Neuronal stem cell (in vitro differentiated cells): ENCODE measurements around the gene ARMH3.

Experiments used
- DNase-seq: peaks from one replicate; pipeline ENCODE4 v3.0.0-alpha.2; 2013; ENCODE audit warnings: low spot score
- H2AFZ ChIP-seq: one replicate; pipeline ENCODE4 v1.6.1; 2013; ENCODE audit warnings: mild to moderate bottlenecking, low read length, inconsistent platforms
- H2AK5ac ChIP-seq: 2 replicates; pipeline ENCODE4 v1.6.1; 2013; ENCODE audit warnings: low read depth, mild to moderate bottlenecking, inconsistent platforms, low read length, moderate library complexity, mixed read lengths
- H2BK120ac ChIP-seq: 2 replicates; pipeline ENCODE4 v1.6.1; 2013; ENCODE audit warnings: low read depth, mild to moderate bottlenecking, inconsistent platforms, low read length, moderate library complexity, mixed read lengths
- H2BK12ac ChIP-seq: one replicate; pipeline ENCODE4 v1.6.1; 2013; ENCODE audit warnings: low read length, inconsistent platforms
- H2BK15ac ChIP-seq: 2 replicates; pipeline ENCODE4 v1.6.1; 2013; ENCODE audit warnings: mild to moderate bottlenecking, low read length, inconsistent platforms, mixed read lengths
- H2BK5ac ChIP-seq: one replicate; pipeline ENCODE4 v1.6.1; 2013; ENCODE audit warnings: inconsistent platforms, mild to moderate bottlenecking, low read length, moderate library complexity
- H3K14ac ChIP-seq: one replicate; pipeline ENCODE4 v1.6.1; 2013; ENCODE audit warnings: low read length, inconsistent platforms
- H3K18ac ChIP-seq: 2 replicates; pipeline ENCODE4 v1.6.1; 2013; ENCODE audit warnings: low read length, inconsistent platforms
- H3K23ac ChIP-seq: 2 replicates; pipeline ENCODE4 v1.6.1; 2013; ENCODE audit warnings: low read depth, mild to moderate bottlenecking, mixed read lengths, low read length, inconsistent platforms; ENCODE audit not compliant: poor library complexity
- H3K27ac ChIP-seq: replicated peaks from 3 replicates; pipeline ENCODE4 v1.5.1; 2013; ENCODE audit warnings: low read length, inconsistent platforms
- H3K27me3 ChIP-seq, 3 experiments: 2 replicates each; pipeline ENCODE4 v1.6.1; 2013; ENCODE audit warnings: low read length in 3 of 3, mild to moderate bottlenecking in 2 of 3, inconsistent platforms in 1 of 3, low read depth in 1 of 3, mixed read lengths in 1 of 3, moderate library complexity in 1 of 3; ENCODE audit not compliant: control insufficient read depth in 3 of 3, insufficient read depth in 3 of 3
- H3K36me3 ChIP-seq, 2 donors: replicated peaks in 1 of 2; 2 replicates each; pipeline ENCODE4 v1.6.1; 2013; ENCODE audit warnings: low read length in 2 of 2; ENCODE audit not compliant: control insufficient read depth in 2 of 2, insufficient read depth in 2 of 2
- H3K4ac ChIP-seq: 2 replicates; pipeline ENCODE4 v1.6.1; 2013; ENCODE audit warnings: inconsistent platforms, mild to moderate bottlenecking, low read length, moderate library complexity
- H3K4me1 ChIP-seq, 2 donors: 1 replicate in 1 of 2; 2 replicates in 1 of 2; pipeline ENCODE4 v1.6.1; 2013; ENCODE audit warnings: low read length in 2 of 2, low read depth in 1 of 2; ENCODE audit not compliant: control insufficient read depth in 2 of 2, insufficient read depth in 1 of 2
- H3K4me2 ChIP-seq: one replicate; pipeline ENCODE4 v1.6.1; 2013; ENCODE audit warnings: mild to moderate bottlenecking, low read length, inconsistent platforms; ENCODE audit not compliant: insufficient read depth, poor library complexity, severe bottlenecking
- H3K4me3 ChIP-seq, 2 donors: 2 replicates each; pipeline ENCODE4 v1.5.1; 2013; ENCODE audit warnings: low read length in 2 of 2, mild to moderate bottlenecking in 2 of 2, inconsistent platforms in 1 of 2, moderate library complexity in 1 of 2
- H3K79me1 ChIP-seq: one replicate; pipeline ENCODE4 v1.6.1; 2013; ENCODE audit warnings: low read depth, mild to moderate bottlenecking, inconsistent platforms, low read length, moderate library complexity
- H3K9ac ChIP-seq: one replicate; pipeline ENCODE4 v1.6.1; 2013; ENCODE audit warnings: mild to moderate bottlenecking, low read depth, low read length, inconsistent platforms; ENCODE audit not compliant: poor library complexity
- H3K9me3 ChIP-seq, 2 donors: replicated peaks in 1 of 2; 2 replicates each; pipeline versions ENCODE3 to v1.6.1; 2013; ENCODE audit warnings: low read length in 2 of 2, mild to moderate bottlenecking in 2 of 2, inconsistent platforms in 1 of 2, low read depth in 1 of 2, mixed read lengths in 1 of 2, moderate library complexity in 1 of 2; ENCODE audit not compliant: control insufficient read depth in 2 of 2, insufficient read depth in 1 of 2
- H4K8ac ChIP-seq: one replicate; pipeline ENCODE4 v1.6.1; 2013; ENCODE audit warnings: low read depth, mild to moderate bottlenecking, inconsistent platforms, low read length, moderate library complexity
- H4K91ac ChIP-seq: one replicate; pipeline ENCODE4 v1.6.1; 2013; ENCODE audit warnings: low read length, low read depth, mild to moderate bottlenecking, inconsistent platforms; ENCODE audit not compliant: poor library complexity
- WGBS, 2 donors: extraction: QIAGEN DNeasy Blood & Tissue Kit; methylation state at CpG; one replicate each; pipeline ENCODE4 v1.1.7; 2013; ENCODE audit warnings: missing lambda C conversion rate in 2 of 2, mixed read lengths in 1 of 2; ENCODE audit not compliant: insufficient read length in 2 of 2, insufficient replicate concordance in 1 of 2; ENCODE audit errors: extremely low coverage in 2 of 2; 5-methylcytosine and 5-hydroxymethylcytosine counted together

The ARMH3 gene

GRCh38 chr10:101840102-101840684 is 215.8 kb downstream of the ARMH3 start:
- no peak for DNase-seq
- Histone ChIP-seq H3K23ac (no peak overlapping the region), H2BK12ac (no peak overlapping the region), H3K79me1 (no peaks in the 10 kb centered on the region), H2BK15ac (no peak overlapping the region), H3K14ac (no peak overlapping the region), H2AK5ac (no peak overlapping the region), H2BK5ac (no peak overlapping the region), H3K36me3 (no peaks in the 10 kb centered on the region), H2BK120ac (no peak overlapping the region), H3K9me3 (no peaks in the 10 kb centered on the region), H4K8ac (no peak overlapping the region), H3K4me3 (peak overlapping the region; percentile 51 to 60), H3K4me1 (peaks cover 20 to 21% of the 10 kb centered on the region in 2 donors), H3K4ac (no peak overlapping the region), H2AFZ (peak overlapping the region; percentile 80), H3K4me2 (peak overlapping the region; percentile 75), H3K27ac (peak overlapping the region; percentile 35), H4K91ac (no peak overlapping the region), H3K27me3 (peaks cover 0 to 19% (median 0%) of the 10 kb centered on the region in 3 experiments), H3K9ac (no peak overlapping the region), H3K18ac (no peak overlapping the region)
- no CpG with 5 or more reads among the region's 19 CpGs for WGBS, 2 donors

GRCh38 chr10:101839416-101840063 is 216.4 kb downstream of the ARMH3 start:
- no CpG with 5 or more reads among the region's 36 CpGs for WGBS, 2 donors
- peak overlapping the region; percentile 71 for H3K18ac ChIP-seq
- H3K4me1 ChIP-seq = peaks cover 20 to 23% of the 10 kb centered on the region in 2 donors
- H4K91ac ChIP-seq = no peak overlapping the region
- H2BK5ac ChIP-seq = no peak overlapping the region
- H2AFZ ChIP-seq = peak overlapping the region; percentile 80
- H3K27ac ChIP-seq = peak overlapping the region; percentile 79
- H2BK120ac ChIP-seq = no peak overlapping the region
- H3K79me1 ChIP-seq = no peaks in the 10 kb centered on the region
- peak overlapping the region; percentile 82 for H3K9ac ChIP-seq
- DNase-seq = no peak
- peak overlapping the region; percentile 75 for H3K4me2 ChIP-seq
- H3K36me3 ChIP-seq = peaks cover 0 to 2% of the 10 kb centered on the region in 2 donors
- peaks cover 0 to 19% (median 0%) of the 10 kb centered on the region in 3 experiments for H3K27me3 ChIP-seq
- H2BK15ac ChIP-seq = no peak overlapping the region
- peak overlapping the region; percentile 51 to 83 for H3K4me3 ChIP-seq
- H2AK5ac ChIP-seq = no peak overlapping the region
- no peak overlapping the region for H4K8ac ChIP-seq
- no peak overlapping the region for H3K4ac ChIP-seq
- no peaks in the 10 kb centered on the region for H3K9me3 ChIP-seq
- H3K23ac ChIP-seq = no peak overlapping the region
- H2BK12ac ChIP-seq = no peak overlapping the region
- H3K14ac ChIP-seq = no peak overlapping the region

GRCh38 chr10:101839002-101839401 is 217.0 kb downstream of the ARMH3 start:
- no peak overlapping the region for H3K18ac ChIP-seq
- H3K4ac ChIP-seq = no peak overlapping the region
- H3K23ac ChIP-seq = no peak overlapping the region
- no peaks in the 10 kb centered on the region for H3K79me1 ChIP-seq
- no peak overlapping the region for H2AFZ ChIP-seq
- peak overlapping the region; percentile 60 for H3K4me2 ChIP-seq
- H4K8ac ChIP-seq = no peak overlapping the region
- no peak overlapping the region for H4K91ac ChIP-seq
- H3K4me1 ChIP-seq = peaks cover 20% of the 10 kb centered on the region in 2 donors
- peaks cover 0 to 19% (median 0%) of the 10 kb centered on the region in 3 experiments for H3K27me3 ChIP-seq
- DNase-seq = no peak
- no peak overlapping the region for H2BK15ac ChIP-seq
- H2BK120ac ChIP-seq = no peak overlapping the region
- H2BK12ac ChIP-seq = no peak overlapping the region
- H3K4me3 ChIP-seq = peak overlapping the region; percentile 51 to 83
- no peaks in the 10 kb centered on the region for H3K9me3 ChIP-seq
- no peak overlapping the region for H2AK5ac ChIP-seq
- no peak overlapping the region for H2BK5ac ChIP-seq
- H3K27ac ChIP-seq = peak overlapping the region; percentile 13
- WGBS, 2 donors = no CpG with 5 or more reads among the region's 1 CpG
- H3K36me3 ChIP-seq = peaks cover 0 to 2% of the 10 kb centered on the region in 2 donors
- no peak overlapping the region for H3K14ac ChIP-seq
- H3K9ac ChIP-seq = no peak overlapping the region

- Histone ChIP-seq H2BK120ac (no peak overlapping the region), H3K4ac (no peak overlapping the region), H2BK15ac (no peak overlapping the region), H3K4me3 (no peak overlapping the region), H3K27me3 (peaks cover 0 to 19% (median 0%) of the 10 kb centered on the region in 3 experiments), H3K14ac (no peak overlapping the region), H3K79me1 (no peaks in the 10 kb centered on the region), H3K18ac (no peak overlapping the region), H2AK5ac (no peak overlapping the region), H2AFZ (no peak overlapping the region), H3K9ac (no peak overlapping the region), H4K91ac (no peak overlapping the region), H2BK5ac (no peak overlapping the region), H3K27ac (no peak overlapping the region), H2BK12ac (no peak overlapping the region), H3K23ac (no peak overlapping the region), H3K9me3 (no peaks in the 10 kb centered on the region), H4K8ac (no peak overlapping the region), H3K36me3 (peaks cover 0 to 2% of the 10 kb centered on the region in 2 donors), H3K4me2 (no peak overlapping the region), H3K4me1 (peaks cover 19 to 20% of the 10 kb centered on the region in 2 donors)
- no peak for DNase-seq
- no CpG with 5 or more reads among the region's 6 CpGs for WGBS, 2 donors
These were observed 217.5 kb downstream of the ARMH3 start for GRCh38 chr10:101838416-101838970.
